OCI-LY7 (cell line): ENCODE results near the gene SPON1. TPM values are rescaled to one million over a fixed set of nuclear protein-coding genes. Genes with fewer than 3 reads are reported as not detected.

Source experiments
- BruUV-seq: library from RNA; stranded (reverse); fragments of 400-500 nt; replicated peaks from 2 replicates; lab custom pipeline; 2021; lab: Mats Ljungman, UMichigan
- CTCF ChIA-PET: fragments of 300-600 bp; sonication (Branson Sonifier 250); formaldehyde crosslinking; loops from one replicate; lab custom pipeline; 2022; ENCODE audit warnings: antibody characterized with exemption; ENCODE audit not compliant: unreplicated experiment; lab: Charles Lee
- POLR2A ChIA-PET: fragments of 300-600 bp; sonication (Branson Sonifier 250); formaldehyde crosslinking; loops from one replicate; lab custom pipeline; 2022; ENCODE audit warnings: antibody characterized with exemption; lab: Charles Lee
- DNase-seq: peaks from one replicate; pipeline ENCODE4 v3.0.0-alpha.2; 2015; ENCODE audit warnings: low spot score
- H2AFZ ChIP-seq: fragments of 200-600 bp; sonication (generic), shearing (Covaris generic); 2 replicates; pipeline ENCODE4 v1.6.1; 2014; ENCODE audit warnings: mild to moderate bottlenecking, antibody characterized with exemption, low read length, moderate library complexity
- H3K27ac ChIP-seq: fragments of 200-600 bp; sonication (generic); 2 replicates; pipeline ENCODE4 v1.5.1; 2014; ENCODE audit warnings: mixed run types, low read depth, mild to moderate bottlenecking, moderate library complexity, low read length, inconsistent platforms; ENCODE audit not compliant: poor library complexity, severe bottlenecking
- H3K36me3 ChIP-seq: fragments of 200-600 bp; sonication (generic); 2 replicates; pipeline ENCODE4 v1.6.1; 2014; ENCODE audit warnings: mild to moderate bottlenecking, antibody characterized with exemption, low read length, moderate library complexity, mixed read lengths; ENCODE audit not compliant: insufficient read depth
- H3K4me1 ChIP-seq: fragments of 200-600 bp; sonication (generic); 2 replicates; pipeline ENCODE4 v1.5.1; 2014; ENCODE audit warnings: mild to moderate bottlenecking, low read length; ENCODE audit not compliant: insufficient read depth, poor library complexity, severe bottlenecking
- H3K4me2 ChIP-seq: fragments of 200-600 bp; sonication (generic); 2 replicates; pipeline ENCODE4 v1.6.1; 2014; ENCODE audit warnings: mild to moderate bottlenecking, low read length
- H3K4me3 ChIP-seq: fragments of 200-600 bp; sonication (generic); 2 replicates; pipeline ENCODE4 v1.5.1; 2014; ENCODE audit warnings: mild to moderate bottlenecking, low read depth, low read length; ENCODE audit not compliant: poor library complexity, severe bottlenecking
- H3K79me2 ChIP-seq: fragments of 200-600 bp; sonication (generic); 2 replicates; pipeline ENCODE4 v1.6.1; 2016; ENCODE audit warnings: low read depth, mild to moderate bottlenecking, low read length, moderate library complexity, mixed read lengths; ENCODE audit not compliant: insufficient read depth
- H3K9me2 ChIP-seq: fragments of 200-600 bp; sonication (generic); 2 replicates; pipeline ENCODE4 v1.6.1; 2016; ENCODE audit warnings: mild to moderate bottlenecking, low read length, mixed read lengths; ENCODE audit not compliant: insufficient read depth
- H3K9me3 ChIP-seq: fragments of 200-600 bp; sonication (generic); 2 replicates; pipeline ENCODE4 v1.6.1; 2014; ENCODE audit warnings: mild to moderate bottlenecking, mixed run types, low read length, mixed read lengths
- H4K20me1 ChIP-seq: fragments of 200-600 bp; sonication (generic); 2 replicates; pipeline ENCODE4 v1.6.1; 2014; ENCODE audit warnings: mild to moderate bottlenecking, antibody characterized with exemption, low read length, moderate library complexity, mixed read lengths; ENCODE audit not compliant: insufficient read depth
- CTCF ChIP-seq: fragments of 200-600 bp; sonication (generic); conservative IDR thresholded peaks from 2 replicates; pipeline ENCODE4 v1.5.1; 2014; ENCODE audit warnings: mild to moderate bottlenecking, antibody characterized with exemption, low read length, moderate library complexity, mixed read lengths
- EZH2phosphoT487 ChIP-seq: fragments of 200-600 bp; sonication (generic); IDR thresholded peaks from 2 replicates; pipeline ENCODE4 v1.6.1; 2018; ENCODE audit warnings: low read depth, borderline replicate concordance, mild to moderate bottlenecking, mixed run types, antibody characterized with exemption, low read length, moderate library complexity, mixed read lengths
- intact Hi-C: fragments of 100-400 bp; cut with micrococcal nuclease; formaldehyde crosslinking; loops from one replicate; pipeline ENCODE4 v1.10.0; 2022; ENCODE audit not compliant: unreplicated experiment
- total RNA-seq, 2 experiments: library from RNA; depleted of rRNA in 1 of 2; stranded (reverse); fragments of >200 nt in 1 of 2; shearing (Covaris generic) in 1 of 2; gene quantifications; 2 replicates each; pipeline ENCODE4 v1.2.3, GENCODE V29; 2014 to 2022

Gene SPON1
- total RNA-seq, 2 experiments from 2014 or later: 0.38 TPM; not detected in 1

GRCh38 chr11:14224395-14224794 lies 261.9 kb downstream of the SPON1 start:
- H3K4me1 ChIP-seq: peaks cover 5% of the 10 kb centered on the region
- H3K27ac ChIP-seq: no peak overlapping the region
- intact Hi-C loops: no loop called here
- H4K20me1 ChIP-seq: no peaks in the 10 kb centered on the region
- no peaks in the 10 kb centered on the region for H3K36me3 ChIP-seq
- no TSS peak for BruUV-seq
- TF ChIP-seq EZH2phosphoT487: no peak
- TF ChIP-seq CTCF: no peak
- no peaks in the 10 kb centered on the region for H3K9me3 ChIP-seq
- no peaks in the 10 kb centered on the region for H3K9me2 ChIP-seq
- no peaks in the 10 kb centered on the region for H3K79me2 ChIP-seq
- no peak overlapping the region for H2AFZ ChIP-seq
- no peak overlapping the region for H3K4me2 ChIP-seq
- ChIA-PET CTCF (no interaction called here), POLR2A (interaction anchor here (0.6 kb wide), 1 partner anchor 19 kb away, joined by 3 read pairs; no protein-coding TSS in a partner anchor)
- no peak overlapping the region for H3K4me3 ChIP-seq
- no peak for DNase-seq

DNA sequence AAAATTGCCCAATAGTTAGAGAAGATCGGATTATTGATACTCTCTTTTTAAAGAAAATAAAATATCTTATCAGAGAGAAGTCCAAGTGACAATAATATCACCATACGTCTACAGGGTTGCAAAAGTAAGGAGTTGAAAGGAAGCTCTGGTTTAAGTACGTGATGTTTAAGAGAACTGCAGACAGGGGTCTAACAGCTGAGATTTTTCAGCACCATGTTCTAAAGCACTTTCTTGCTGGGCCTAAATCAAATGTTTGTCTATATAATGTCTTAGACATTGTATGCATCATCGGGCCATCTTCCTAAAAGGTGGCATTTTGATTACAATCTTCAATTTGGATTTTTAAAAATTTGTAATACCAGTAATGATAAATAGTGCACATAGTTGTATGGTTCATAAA lies 263.1 kb downstream of the SPON1 start:
- Histone ChIP-seq H3K4me3 (no peak overlapping the region), H4K20me1 (no peaks in the 10 kb centered on the region), H3K4me2 (no peak overlapping the region), H3K4me1 (peaks cover 5% of the 10 kb centered on the region), H2AFZ (no peak overlapping the region), H3K79me2 (no peaks in the 10 kb centered on the region), H3K27ac (no peak overlapping the region), H3K9me2 (no peaks in the 10 kb centered on the region), H3K9me3 (no peaks in the 10 kb centered on the region), H3K36me3 (no peaks in the 10 kb centered on the region)
- no peak for TF ChIP-seq CTCF
- TF ChIP-seq EZH2phosphoT487: no peak
- no TSS peak for BruUV-seq
- DNase-seq: no peak
- ChIA-PET POLR2A (interaction anchor here (0.7 to 1.8 kb wide), 4 partner anchors 12 to 208 kb away, joined by 3 to 5 read pairs (median 4); no protein-coding TSS in a partner anchor), CTCF (no interaction called here)
- intact Hi-C loops: no loop called here

- H4K20me1 ChIP-seq: no peaks in the 10 kb centered on the region
- H3K36me3 ChIP-seq: no peaks in the 10 kb centered on the region
- no peaks in the 10 kb centered on the region for H3K79me2 ChIP-seq
- DNase-seq: no peak
- intact Hi-C loops: no loop called here
- H3K27ac ChIP-seq: no peak overlapping the region
- TF ChIP-seq CTCF: no peak
- no peak for TF ChIP-seq EZH2phosphoT487
- no peak overlapping the region for H3K4me2 ChIP-seq
- POLR2A ChIA-PET: interaction anchor here (0.6 to 1.5 kb wide), 3 partner anchors 11 to 485 kb away, joined by 3 to 5 read pairs (median 3); no protein-coding TSS in a partner anchor
- CTCF ChIA-PET: no interaction called here
- no peak overlapping the region for H3K4me3 ChIP-seq
- no peaks in the 10 kb centered on the region for H3K9me2 ChIP-seq
- no peak overlapping the region for H2AFZ ChIP-seq
- H3K4me1 ChIP-seq: peaks cover 5% of the 10 kb centered on the region
- H3K9me3 ChIP-seq: no peaks in the 10 kb centered on the region
- BruUV-seq: no TSS peak
These were observed 265.8 kb downstream of the SPON1 start for GRCh38 chr11:14228356-14228755.
